Psoas muscle (tissue), 8 donors: ENCODE data around the gene C1orf50. TPM values are rescaled to one million over a fixed set of nuclear protein-coding genes. Genes with fewer than 3 reads are reported as not detected.

Source experiments
- ATAC-seq, 4 donors: fragments of 200-7000 bp; cut with Tn5 transposase; one replicate each; pipeline ENCODE4 v1.9.1; 2020; ENCODE audit warnings: moderate library complexity in 3 of 4, mild to moderate bottlenecking in 2 of 4
- DNase-seq, 2 donors: peaks; one replicate each; pipeline ENCODE4 v3.0.0-alpha.2; 2020
- H3K27ac ChIP-seq: fragments of 200-600 bp; one replicate; pipeline ENCODE4 v1.8.0; 2022
- H3K27me3 ChIP-seq, 3 donors: fragments of 200-600 bp in 1 of 3; one replicate each; pipeline versions ENCODE4 v1.6.1 to v1.8.0; 2013 to 2022; ENCODE audit warnings: low read length in 2 of 3, mild to moderate bottlenecking in 2 of 3, moderate library complexity in 1 of 3; ENCODE audit not compliant: insufficient read depth in 3 of 3
- H3K36me3 ChIP-seq, 2 donors: fragments of 200-600 bp in 1 of 2; one replicate each; pipeline versions ENCODE4 v1.6.1 to v1.8.0; 2013 to 2022; ENCODE audit warnings: low read depth in 1 of 2, mild to moderate bottlenecking in 1 of 2, moderate library complexity in 1 of 2; ENCODE audit not compliant: insufficient read depth in 1 of 2
- H3K4me1 ChIP-seq: fragments of 200-600 bp; one replicate; pipeline ENCODE4 v1.8.0; 2022
- H3K4me3 ChIP-seq: fragments of 200-600 bp; one replicate; pipeline ENCODE4 v1.8.0; 2022; ENCODE audit warnings: mild to moderate bottlenecking
- H3K9me3 ChIP-seq: fragments of 200-600 bp; one replicate; pipeline ENCODE4 v1.8.0; 2022
- CTCF ChIP-seq: fragments of 200-600 bp; IDR thresholded peaks from one replicate; pipeline ENCODE4 v1.8.0; 2022; ENCODE audit warnings: antibody characterized with exemption
- WGBS, 3 donors: extraction: QIAGEN DNeasy Blood & Tissue Kit; methylation state at CpG; one replicate each; pipeline versions ENCODE4 v1.1.6 to v1.1.7; 2013; 5-methylcytosine and 5-hydroxymethylcytosine counted together
- intact Hi-C, 2 donors: fragments of 100-400 bp; cut with DNase I; formaldehyde crosslinking; loops; one replicate each; pipeline versions ENCODE4 v1.11.0 to v1.14.2; 2022
- polyA plus RNA-seq, 3 donors: library from polyadenylated mRNA; stranded (reverse); fragments of 200-250 nt; gene quantifications; one replicate each; pipeline ENCODE4 v1.2.3, GENCODE V29; 2013
- total RNA-seq, 4 donors: library from RNA; stranded (reverse); fragmentation: NEBNext Ultra II Directional in 2 of 4; extraction: Animal tissue kit (Norgen Biotek cat#: 25700) in 2 of 4; gene quantifications; one replicate each; pipeline versions ENCODE4 v1.2.1 to v1.2.4, GENCODE V29; 2021 to 2023
- donor health status: healthy with polysubstance abuse.
- donor health status: DM: no; HTN: no; CAD: no; lungs with moderate emphysema.
- donor health status: Bipolar disorder and iron deficiency.
- donor health status: healthy.
- donor health status: DM: yes; HTN: yes; CAD: no.
- donor health status: DM: no; HTN: no; CAD: no.
- donor health status: DM: no; HTN: no; CAD: no.
- donor health status: DM: yes; HTN: yes; CAD: no.

The C1orf50 gene
- total and polyA plus RNA-seq, 7 donors, result 2.5 to 10.2 (median 7.5) TPM

- no peak for DNase-seq
- TF ChIP-seq CTCF, result no peak
- Histone ChIP-seq H3K4me3 (no peak overlapping the region), H3K4me1 (no peaks in the 10 kb centered on the region), H3K27ac (no peak overlapping the region), H3K9me3 (no peaks in the 10 kb centered on the region), H3K36me3 (no peaks in the 10 kb centered on the region), H3K27me3 (peaks cover 0 to 3% (median 0%) of the 10 kb centered on the region in 3 donors)
- peak in 1 of 4 donors; percentile 37 for ATAC-seq
- WGBS, 3 donors, result 51 to 63% (median 56%) methylated on average over 4 of the region's 4 CpGs
- intact Hi-C loops, result no loop called here
These were observed 30.9 kb upstream of the C1orf50 start for GRCh38 chr1:42736152-42736551.

GRCh38 chr1:42736571-42737200 is 30.4 kb upstream of the C1orf50 start:
- Histone ChIP-seq H3K9me3 (no peaks in the 10 kb centered on the region), H3K4me3 (no peak overlapping the region), H3K27ac (no peak overlapping the region), H3K27me3 (peaks cover 0 to 3% (median 0%) of the 10 kb centered on the region in 3 donors), H3K4me1 (no peaks in the 10 kb centered on the region), H3K36me3 (no peaks in the 10 kb centered on the region)
- no peak for TF ChIP-seq CTCF
- 93 to 97% (median 95%) methylated on average over 7 to 8 of the region's 8 CpGs for WGBS, 3 donors
- DNase-seq (no peak), ATAC-seq (no peak)
- intact Hi-C loops, result no loop called here

GRCh38 chr1:42737257-42737656 is 29.8 kb upstream of the C1orf50 start:
- ATAC-seq (no peak), DNase-seq (no peak)
- WGBS, 3 donors, result 37 to 49% (median 47%) methylated on average over 5 of the region's 5 CpGs
- H3K27ac ChIP-seq, result no peak overlapping the region
- H3K27me3 ChIP-seq, result peaks cover 0 to 3% (median 0%) of the 10 kb centered on the region in 3 donors
- H3K36me3 ChIP-seq, result no peaks in the 10 kb centered on the region
- no peak overlapping the region for H3K4me3 ChIP-seq
- intact Hi-C loops, result no loop called here
- H3K9me3 ChIP-seq, result no peaks in the 10 kb centered on the region
- no peak for TF ChIP-seq CTCF
- no peaks in the 10 kb centered on the region for H3K4me1 ChIP-seq

- no peak for TF ChIP-seq CTCF
- 86 to 89% (median 87%) methylated on average over 20 to 21 of the region's 21 CpGs for WGBS, 3 donors
- DNase-seq, result no peak
- Histone ChIP-seq H3K9me3 (no peaks in the 10 kb centered on the region), H3K27me3 (peaks cover 0 to 3% (median 0%) of the 10 kb centered on the region in 3 donors), H3K27ac (no peak overlapping the region), H3K4me1 (no peaks in the 10 kb centered on the region), H3K4me3 (no peak overlapping the region), H3K36me3 (no peaks in the 10 kb centered on the region)
- ATAC-seq, result no peak
- intact Hi-C loops, result no loop called here
These were observed 28.9 kb upstream of the C1orf50 start for GRCh38 chr1:42737986-42738677.
